GOT3 (cell line): ENCODE data around the gene KCTD12.
"Not testable (repeated sequence)": the region's sequence is repeated elsewhere in the genome, so short reads cannot be mapped to it uniquely, and the experiment has no call there.

Experiments
- DNase-seq: peaks from one replicate; lab custom pipeline; 2025; ENCODE audit warnings: mixed read lengths; lab: John Stamatoyannopoulos, UW

The KCTD12 gene

DNA sequence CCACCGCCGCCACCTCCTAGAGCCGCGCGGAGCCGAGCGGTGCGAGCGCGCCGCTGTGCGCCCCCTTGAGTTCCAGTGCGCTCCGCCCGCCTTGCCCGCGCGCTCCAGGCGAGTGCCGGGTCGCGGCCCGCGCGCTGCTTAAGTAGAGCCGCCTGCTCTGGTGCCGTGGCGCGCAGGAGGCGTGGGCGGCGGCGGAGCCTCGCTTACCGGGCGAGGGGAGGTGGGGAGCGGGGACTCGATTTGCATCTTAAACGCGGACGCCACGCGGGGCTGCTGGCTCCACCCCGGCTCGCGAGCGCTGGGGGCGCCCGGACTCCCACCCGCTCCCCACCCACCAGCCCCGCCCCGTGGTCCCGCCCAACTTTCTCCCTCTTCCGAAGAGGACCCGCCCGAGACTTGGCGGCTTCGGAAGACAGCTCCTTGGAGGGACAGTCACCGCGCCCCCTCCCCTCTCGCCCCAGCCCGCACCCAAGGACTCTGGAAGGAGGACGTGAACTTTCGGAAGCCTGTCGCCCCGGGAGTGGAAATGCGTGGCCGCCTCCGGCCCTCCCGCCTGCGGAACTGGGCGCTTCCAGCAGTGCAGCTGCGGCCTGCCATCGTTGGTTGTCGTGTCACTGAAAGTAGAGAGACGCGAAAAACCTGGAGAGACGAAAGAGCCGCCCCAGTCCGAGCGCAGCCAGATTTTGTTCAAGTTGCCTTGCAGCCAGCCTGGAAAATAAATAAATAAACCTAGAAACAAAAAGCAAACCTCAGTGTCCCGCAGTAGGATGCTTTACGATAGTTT, at the start of gene KCTD12:
TSS of gene KCTD12 (minus strand) at position 114 of the 784 bp plus-strand sequence. CDS start 257 bp downstream, outside the sequence.
- DNase-seq, result peak; percentile 64

DNA sequence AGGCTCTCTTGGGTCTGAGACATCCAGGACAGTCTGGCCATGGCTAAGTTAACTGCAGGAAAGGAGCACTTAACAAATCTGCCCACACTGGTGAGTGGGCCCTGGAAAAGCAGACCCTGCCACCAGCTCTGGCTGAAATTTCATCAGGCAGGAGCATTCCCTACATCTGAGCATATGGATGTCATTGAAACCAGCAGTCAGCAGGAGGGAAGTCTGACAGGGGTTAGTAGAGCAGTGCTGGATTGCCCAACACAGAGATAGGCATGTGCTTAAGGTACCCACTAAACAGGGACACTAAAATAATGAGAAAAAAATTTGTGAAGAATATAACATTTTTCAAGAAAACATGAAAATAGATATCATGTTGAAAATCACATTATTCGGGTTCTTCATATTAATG, 48.5 kb upstream of the KCTD12 start:
- DNase-seq, result no peak

DNA sequence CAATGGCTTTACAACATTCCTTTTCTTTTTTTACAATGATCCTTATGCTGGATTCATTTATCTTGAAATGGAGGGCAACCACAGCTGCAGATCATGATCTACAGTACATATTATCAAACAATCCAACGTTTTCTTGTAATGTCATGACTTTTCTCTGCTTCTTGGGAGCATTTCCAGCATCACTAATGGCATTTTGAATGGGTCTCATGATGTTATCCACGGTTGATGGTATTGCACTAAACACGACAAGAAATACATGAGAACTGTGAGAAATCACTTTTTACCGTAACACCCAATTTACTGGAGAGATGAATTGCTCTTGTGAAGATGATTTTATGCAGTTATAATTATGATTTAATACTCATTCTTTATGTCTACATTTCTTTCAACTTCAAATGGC, 45.9 kb upstream of the KCTD12 start:
- no peak for DNase-seq

DNA sequence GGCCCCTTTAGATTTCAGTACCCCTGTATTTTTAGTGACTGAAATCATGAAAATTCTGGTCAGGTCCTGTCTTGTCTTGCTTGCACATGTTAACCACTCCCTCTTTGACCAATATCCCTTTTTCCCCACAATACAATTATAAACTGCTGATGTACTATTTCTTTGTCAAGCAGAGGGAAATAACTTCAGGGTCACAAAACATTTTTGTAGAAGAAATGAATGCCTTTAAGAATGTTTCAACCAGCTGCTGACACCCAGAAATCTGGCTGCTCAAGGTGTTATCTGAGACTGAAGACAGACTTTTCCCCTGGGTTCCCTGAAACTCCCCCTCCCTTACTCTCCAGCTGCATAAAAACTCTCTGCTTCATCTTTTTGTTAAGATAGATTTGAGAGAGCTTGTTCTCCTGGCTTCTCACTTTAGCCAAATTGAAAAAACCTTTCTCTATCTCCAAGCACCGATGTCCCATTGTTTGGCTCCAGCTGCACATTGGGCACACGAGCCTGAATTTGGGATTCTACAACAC, 43.7 kb upstream of the KCTD12 start:
- no peak for DNase-seq

DNA sequence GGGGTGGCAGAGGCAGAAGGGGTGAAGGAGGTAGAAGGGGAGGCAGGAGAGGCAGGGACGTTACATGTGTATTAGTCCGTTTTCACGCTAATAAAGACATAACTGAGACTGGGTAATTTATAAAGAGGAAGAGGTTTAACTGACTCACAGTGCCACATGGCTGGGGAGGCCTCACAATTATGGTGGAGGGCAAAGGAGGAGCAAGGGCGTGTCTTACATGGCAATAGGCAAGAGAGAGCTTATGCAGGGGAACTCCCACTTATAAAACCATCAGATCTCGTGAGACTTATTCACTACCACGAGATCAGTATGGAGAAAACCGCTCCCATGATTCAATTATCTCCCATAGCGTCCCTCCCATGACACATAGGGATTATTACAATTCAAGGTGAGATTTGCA, 43.1 kb upstream of the KCTD12 start:
- DNase-seq, result no peak

DNA sequence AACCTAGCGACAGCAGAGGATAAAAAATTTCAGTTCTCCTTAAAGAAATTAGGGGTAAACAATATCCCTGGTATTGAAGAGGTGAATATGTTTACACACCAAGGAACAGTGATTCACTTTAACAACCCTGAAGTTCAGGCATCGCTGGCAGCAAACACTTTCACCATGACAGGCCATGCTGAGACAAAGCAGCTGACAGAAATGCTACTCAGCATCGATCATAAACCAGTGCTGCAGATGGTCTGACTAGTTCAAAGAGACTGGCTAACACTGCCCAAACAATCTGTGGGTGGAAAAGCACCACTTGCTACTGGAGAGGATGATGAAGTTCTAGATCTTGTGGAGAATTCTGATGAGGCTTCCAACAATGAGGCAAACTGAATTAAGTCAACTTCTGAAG, 42.3 kb upstream of the KCTD12 start:
- no peak for DNase-seq

DNA sequence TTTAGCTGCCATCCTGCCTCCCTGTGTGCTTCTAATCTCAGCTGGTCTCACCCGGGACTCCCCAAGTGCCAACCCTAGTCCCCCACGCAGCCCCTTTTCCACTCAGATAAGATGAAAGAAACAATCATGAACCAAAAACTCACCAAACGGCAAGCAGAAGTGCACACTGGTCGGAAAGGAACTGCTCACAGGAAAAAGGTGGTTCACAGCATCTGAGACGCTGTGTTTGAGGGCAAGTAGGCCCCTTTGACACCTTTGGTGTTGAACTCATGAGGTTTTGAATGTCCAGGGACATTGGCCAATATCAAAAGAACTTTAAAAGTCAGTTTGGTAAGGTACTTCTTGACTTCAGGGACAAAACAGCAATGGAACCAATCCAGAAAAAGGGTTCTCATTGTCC, 41.8 kb upstream of the KCTD12 start:
- no peak for DNase-seq

DNA sequence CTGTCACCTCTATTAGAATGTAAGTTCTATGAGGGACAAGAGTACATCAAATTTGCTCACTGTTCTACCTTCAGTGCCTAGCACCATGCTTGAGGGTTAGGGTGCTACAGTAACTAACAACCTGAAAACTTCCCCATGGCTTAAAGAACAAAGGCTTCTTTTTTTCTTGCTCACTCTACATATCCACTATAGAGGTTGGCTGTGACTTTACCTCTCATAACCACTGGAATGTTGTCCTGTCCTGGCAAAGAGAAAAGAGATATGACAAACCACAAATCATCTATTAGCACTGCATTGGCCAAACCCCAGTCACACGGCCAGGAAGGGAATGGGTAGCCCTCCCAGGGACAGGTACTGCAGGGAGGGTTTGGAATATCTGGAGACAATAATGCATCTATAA, 38.9 kb upstream of the KCTD12 start:
- no peak for DNase-seq

DNA sequence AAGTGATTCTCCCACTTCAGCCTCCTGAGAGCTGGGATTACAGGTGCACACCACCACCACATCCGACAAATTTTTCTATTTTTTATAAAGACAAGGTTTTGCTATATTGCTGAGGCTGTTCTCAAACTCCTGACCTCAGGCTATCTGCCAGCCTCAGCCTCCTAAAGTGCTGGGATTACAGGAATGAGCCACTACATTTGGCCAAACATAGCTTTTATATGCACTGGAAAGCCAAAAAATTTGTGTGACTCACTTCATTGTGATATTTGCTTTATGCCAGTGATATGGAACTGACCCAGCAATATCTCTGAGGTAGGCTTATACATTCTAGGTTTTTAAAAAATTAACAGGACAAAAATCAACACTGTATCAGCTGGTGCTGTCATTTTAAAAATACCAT, 35.3 kb upstream of the KCTD12 start:
- DNase-seq, result no peak

DNA sequence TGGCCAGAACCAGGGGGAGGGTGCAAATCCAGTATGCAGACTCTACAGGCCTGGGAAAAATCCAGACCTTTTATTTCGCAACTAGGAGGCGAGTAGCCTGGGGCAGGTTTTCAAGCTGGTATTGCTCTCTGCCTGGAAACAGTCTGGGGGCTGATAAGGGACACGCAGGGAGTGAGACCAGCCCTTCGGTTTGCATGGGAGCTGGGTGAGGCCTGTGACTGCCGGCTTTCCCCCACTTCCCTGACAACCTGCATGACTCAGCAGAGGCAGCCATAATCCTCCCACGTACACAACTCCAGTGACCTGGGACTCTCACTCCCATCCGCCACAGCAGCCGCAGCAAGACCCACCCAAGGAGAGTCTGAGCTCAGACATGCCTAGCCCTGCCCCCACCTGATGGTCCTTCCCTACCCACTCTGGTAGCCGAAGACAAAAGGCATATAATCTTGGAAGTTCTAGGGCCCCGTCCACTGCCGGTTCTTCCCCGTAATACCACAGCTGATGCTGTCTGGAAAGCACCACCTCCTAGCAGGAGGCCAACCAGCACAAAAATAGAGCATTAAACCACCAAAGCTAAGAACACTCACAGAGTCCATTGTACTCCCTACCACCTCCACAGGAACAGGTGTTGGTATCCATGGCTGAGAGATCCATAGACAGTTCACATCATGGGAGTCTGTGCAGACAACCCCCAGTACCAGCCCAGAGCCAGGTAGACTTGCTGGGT, 31.7 kb upstream of the KCTD12 start:
- not testable (repeated sequence) for DNase-seq

DNA sequence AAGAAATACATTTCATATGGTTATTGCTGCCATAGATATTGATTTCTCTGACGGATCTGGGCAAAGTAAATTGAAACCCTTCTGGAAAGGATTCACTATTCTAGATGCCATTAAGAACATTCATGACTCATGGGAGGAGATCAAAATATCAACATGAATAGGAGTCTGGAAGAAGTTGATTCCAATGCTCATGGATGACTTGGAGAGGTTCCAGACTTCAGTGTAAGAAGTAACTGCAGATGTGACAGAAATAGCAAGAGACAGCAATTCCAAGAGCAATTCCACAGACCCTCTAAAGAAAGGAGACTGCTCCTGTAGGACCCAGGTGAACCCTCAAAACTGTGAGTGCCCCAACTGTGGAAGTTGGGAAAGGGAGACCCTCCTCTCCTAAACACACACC, 30.9 kb upstream of the KCTD12 start:
- DNase-seq, result no peak

DNA sequence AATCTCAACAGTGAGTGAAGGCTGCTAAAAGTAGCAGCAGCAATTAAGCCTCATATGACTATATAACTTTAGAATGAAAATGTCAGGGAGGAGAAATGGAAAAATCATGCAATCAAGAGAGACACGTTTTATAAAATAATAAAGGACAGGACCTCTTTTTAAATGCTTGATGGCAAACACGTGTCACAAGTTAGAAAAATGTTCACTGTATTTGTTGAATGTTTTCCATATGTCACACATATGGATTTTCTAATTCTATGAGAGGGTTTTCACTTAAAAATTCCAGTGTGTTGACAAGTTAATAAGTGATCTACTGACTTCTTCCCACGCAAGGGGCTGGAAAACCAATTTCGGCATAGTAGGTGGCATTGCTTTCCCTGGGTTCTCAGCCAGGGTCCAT, 27.7 kb upstream of the KCTD12 start:
- DNase-seq, result no peak

DNA sequence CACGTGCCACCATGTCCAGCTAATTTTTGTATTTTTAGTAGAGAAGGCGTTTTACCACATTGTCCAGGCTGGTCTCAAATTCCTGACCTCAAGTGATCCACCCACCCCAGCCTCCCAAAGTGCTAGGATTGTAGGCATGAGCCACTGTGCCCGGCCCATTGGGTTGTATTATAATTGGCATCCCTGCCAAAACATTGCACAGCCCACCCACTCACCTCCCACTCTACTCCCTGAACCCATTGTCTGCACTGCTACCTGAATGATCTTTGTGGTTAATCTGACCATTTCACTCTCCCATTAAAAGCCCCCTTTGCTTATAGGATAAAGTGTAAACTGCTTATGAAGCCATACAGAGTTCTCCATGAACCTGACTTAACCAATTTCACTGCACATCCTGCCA, 26.3 kb upstream of the KCTD12 start:
- DNase-seq, result no peak

DNA sequence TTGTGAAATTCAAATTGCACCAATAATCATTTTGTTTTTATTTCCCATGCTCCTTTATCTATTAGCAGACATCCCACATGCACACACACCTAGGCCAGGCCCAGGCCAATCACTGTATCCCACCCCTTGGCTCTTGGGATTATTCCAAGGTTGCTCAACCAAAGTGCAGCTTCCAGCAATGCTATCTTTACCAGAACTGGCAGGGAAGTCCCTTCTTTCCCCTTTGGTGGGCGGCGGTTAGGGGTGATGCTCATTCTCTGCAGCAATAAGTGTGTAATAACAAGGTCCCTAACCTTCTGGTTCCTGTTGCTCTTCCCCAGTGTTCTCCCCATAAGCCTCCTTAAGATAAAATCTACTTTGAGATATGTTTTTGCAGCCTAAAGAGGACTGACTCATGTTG, 18.3 kb upstream of the KCTD12 start:
- no peak for DNase-seq

DNA sequence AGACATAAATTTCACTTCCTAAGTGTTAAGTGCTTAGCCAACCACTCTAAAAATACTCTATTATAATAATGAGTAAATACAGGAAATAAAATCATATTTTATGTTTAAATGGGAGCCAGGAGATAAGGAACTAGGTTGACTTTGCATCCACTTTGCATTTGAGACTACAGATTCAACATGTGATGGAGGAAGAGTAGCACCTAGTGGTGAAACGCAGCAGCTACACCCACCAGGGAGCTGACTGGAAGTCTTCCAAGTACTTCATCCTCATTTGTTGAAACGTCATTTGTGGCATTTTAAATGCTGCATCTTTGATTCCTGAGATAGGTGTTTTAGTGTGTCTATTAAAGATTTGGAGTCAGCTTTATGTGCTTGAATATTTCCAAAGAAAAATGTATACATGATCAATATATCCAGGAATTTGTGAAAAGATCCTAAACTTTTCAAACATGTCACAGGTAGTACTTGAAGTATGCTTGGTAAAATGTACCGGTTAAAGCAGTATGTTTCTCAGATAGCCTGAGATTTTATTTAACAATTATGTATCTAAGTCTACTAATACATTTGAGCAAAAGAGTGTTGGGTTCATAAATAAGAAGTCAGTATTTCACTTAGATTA, 17.4 kb upstream of the KCTD12 start:
- no peak for DNase-seq

DNA sequence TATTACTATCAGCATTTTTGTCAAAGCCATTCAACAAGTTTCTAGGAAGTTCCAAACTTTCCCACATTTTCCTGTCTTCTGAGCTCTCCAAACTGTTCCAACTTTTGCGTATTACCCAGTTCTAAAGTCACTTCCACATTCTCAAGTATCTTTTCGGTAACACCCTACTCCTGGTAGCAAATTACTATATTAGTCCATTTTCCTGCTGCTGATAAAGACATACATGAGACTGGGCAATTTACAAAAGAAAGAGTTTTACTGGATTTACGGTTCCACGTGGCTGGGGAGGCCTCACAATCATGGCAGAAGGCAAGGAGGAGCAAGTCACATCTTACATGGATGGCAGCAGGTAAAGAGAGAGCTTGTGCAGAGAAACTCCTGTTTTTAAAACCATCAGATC, 12.9 kb upstream of the KCTD12 start:
- not testable (repeated sequence) for DNase-seq

DNA sequence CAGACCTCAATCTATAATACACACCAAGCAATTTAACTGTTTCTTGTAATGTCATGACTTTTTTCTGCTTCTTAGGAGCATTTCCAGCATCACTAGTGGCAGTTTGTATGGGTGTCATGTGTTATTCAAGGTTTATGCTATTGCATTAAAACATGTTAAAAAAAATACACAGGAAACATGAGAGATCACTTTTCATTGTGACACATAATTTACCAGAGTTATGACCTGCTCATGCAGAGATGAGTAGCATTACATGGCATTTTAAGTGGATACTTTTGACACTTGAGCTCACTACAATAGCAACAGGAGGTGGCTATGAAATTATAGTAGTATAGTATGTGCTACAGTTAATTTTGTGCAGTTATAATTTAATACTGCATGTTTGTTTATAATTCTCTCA, 11.0 kb upstream of the KCTD12 start:
- DNase-seq, result not testable (repeated sequence)

DNA sequence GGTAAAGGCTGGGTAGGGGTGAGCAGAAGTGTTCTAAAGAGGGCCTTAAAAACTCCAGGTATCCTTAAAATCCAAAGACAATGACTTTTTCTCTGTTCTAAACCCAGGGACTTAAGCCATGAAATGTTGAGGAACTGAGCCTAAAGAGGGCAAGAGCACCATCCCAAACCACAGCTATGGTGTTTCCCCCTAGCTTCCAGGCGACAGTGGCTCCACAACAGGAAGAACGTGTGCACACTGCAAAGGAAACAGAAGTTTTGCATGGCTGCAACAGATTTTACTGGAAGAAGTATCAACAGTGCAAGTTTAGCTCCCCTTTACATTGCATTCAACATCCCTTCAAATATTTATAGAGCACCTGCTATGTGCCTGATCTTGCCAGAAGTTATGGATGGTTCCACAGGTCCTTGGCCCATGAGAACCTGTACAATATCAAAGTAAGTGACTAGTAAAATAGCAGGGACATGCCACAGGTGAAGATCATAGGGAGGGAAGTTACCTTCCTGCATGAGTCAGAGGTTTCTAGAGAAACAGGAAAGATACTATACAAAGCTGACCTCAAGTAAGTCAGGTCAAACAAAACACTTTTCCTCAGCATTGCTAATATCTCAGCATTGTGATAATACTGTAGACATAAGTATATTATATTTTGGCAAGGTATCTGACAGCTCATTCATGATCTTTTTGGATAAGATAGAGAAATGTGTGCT, 8.4 kb upstream of the KCTD12 start:
- no peak for DNase-seq

DNA sequence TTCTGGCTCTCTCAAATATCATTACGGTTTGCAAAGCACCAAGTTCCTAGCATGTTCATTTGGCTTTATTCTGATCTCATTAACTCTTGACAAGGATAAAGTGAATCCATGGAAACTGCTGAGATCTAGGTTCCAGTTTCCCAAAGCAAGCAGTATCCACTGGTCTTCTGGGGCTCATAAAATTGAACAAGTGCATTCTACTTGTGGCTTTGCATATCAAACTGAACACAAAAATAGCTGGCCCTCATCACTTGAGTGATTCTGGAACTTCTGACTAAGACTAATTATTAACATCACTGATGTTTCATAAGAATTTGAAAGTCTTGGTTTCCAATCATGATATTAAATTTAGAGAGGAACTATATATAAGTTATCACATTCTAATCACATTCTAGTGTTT, 6.3 kb upstream of the KCTD12 start:
- DNase-seq, result no peak

DNA sequence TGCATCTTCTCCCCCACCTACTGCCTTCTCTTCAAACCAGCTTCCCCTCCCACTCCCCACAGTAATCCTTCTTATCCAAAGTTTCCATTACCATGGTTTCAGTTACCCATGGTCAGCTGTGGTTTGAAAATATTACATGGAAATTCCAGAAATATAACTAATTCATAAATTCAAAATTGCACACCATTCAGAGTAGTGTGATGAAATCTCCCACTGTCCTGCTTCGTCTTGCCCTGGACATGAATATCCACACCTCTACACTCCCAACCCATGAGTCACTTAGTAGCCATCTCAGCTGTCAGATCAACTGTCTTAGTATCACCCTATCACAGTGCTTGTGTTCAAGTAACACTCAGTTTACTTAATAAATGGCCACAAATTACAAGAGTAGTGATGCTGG, 3.8 kb upstream of the KCTD12 start:
- no peak for DNase-seq

DNA sequence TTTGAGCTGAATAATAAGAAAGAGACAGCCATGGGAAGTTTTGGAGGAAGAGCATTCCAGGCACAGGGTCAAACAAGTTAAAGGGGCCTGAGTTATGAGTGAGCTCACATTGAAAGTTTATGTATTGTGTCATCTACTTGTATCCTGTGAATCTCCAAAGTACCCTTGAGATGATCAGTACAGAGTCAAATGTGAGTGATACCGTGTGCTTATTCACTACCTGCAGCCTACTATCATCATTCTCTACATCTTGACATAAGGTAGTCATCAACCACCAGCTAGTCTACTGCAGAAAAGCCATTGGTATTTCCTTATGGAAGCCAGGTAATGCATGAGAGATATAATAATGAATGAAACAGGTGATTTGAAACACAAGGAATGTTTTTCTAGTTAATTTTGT, 3.0 kb upstream of the KCTD12 start:
- no peak for DNase-seq

DNA sequence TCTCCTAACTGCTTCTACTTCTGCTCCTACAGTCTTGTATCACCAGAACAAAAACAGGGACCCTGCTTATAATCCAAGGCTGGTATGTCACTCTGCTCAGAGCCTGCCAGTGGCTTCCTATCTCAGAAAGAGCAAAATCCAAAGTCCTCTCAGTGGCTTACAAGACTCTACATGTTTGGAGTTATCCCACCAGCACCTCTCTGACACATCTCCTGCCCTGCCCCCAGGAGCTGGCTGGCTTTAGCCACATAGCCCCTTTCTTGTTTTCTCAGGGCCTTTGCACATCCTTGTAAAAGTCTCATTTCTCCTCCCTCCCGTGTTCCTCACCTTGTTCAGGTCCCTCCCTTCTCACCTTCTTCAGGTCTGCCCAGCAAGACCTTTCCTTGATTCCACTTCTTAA, 2.2 kb upstream of the KCTD12 start:
- DNase-seq, result no peak
